ENCODE measurements around the gene CYB561. TPM values are rescaled to one million over a fixed set of nuclear protein-coding genes. Genes with fewer than 3 reads are reported as not detected.
A peak's percentile ranks its signal among the peaks of the same experiment; 100 is the strongest.

Gene CYB561
- total and polyA plus RNA-seq, 9 of the 15 experiments (the other 6 are each of a cell fraction or from before 2014, with no cell fraction given) = 4.0 to 30.8 (median 17.4) TPM

DNA sequence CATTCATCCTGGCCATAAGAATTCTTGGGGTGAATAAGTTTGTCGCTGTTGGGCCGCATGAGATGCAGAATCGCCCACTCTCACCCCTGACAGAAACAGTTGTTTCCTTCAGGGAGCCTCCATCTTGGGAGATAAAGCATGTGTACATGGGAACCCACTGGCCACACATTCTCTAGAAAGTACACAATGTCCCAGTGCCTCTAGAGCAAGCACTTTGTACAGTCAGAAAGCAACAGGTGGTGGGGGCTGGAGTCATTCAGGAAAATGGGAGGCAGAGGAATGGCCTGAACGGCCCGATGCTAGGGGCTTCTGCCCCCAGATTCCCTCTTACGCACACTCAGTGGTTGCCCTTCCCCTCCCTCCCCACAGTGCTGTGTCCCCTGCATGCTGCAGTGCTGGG, 46.8 kb upstream of the CYB561 start (continued):
- TF ChIP-seq, protein P1, sequence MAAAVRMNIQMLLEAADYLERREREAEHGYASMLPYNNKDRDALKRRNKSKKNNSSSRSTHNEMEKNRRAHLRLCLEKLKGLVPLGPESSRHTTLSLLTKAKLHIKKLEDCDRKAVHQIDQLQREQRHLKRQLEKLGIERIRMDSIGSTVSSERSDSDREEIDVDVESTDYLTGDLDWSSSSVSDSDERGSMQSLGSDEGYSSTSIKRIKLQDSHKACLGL (CRISPR knock-in tag; IDR thresholded peaks at IDR 0.05; ENCODE audit: borderline replicate concordance, poor library complexity, severe bottlenecking) = no peak
- TF ChIP-seq, protein P2, sequence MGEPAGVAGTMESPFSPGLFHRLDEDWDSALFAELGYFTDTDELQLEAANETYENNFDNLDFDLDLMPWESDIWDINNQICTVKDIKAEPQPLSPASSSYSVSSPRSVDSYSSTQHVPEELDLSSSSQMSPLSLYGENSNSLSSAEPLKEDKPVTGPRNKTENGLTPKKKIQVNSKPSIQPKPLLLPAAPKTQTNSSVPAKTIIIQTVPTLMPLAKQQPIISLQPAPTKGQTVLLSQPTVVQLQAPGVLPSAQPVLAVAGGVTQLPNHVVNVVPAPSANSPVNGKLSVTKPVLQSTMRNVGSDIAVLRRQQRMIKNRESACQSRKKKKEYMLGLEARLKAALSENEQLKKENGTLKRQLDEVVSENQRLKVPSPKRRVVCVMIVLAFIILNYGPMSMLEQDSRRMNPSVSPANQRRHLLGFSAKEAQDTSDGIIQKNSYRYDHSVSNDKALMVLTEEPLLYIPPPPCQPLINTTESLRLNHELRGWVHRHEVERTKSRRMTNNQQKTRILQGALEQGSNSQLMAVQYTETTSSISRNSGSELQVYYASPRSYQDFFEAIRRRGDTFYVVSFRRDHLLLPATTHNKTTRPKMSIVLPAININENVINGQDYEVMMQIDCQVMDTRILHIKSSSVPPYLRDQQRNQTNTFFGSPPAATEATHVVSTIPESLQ (CRISPR knock-in tag; IDR thresholded peaks at IDR 0.05) = no peak

DNA sequence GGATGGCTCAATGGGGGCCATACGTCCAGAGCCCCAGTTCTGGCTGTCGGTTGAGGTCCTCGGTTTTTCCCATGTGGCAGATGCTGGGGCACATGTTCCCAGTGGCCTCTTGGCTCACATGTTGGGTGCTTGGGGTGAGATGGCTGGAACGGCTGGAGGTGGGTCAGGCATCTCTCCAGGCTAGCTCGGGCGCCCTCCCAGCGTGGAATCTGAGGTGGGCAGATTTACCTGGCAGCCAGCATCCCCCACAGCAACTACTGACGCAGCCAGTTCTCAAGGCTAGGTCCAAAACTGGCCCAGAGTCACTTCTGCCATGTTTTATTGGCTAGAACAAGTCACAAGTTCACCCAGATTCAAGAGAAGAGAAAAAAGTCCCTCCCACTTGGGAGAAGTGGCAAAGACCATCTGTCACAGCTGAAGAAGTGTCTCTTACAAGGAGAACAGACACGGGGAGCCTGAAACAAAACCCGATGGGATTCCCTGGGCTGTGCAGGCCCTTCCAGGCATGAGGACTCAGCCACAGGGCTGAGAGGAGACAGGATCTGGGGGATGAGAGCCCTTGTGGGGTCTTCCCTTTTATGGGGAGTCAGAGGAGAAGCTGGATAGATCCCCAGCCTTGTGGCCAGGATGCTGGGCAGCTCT, 46.0 kb upstream of the CYB561 start:
- WGBS (ENCODE audit: insufficient coverage, low coverage, missing lambda C conversion rate) = 4% methylated on average over 10 of the region's 10 CpGs
- ChIA-PET CTCF (ENCODE audit: low intra/inter-chr PET ratio) (no interaction called here), POLR2A (interaction anchor here (0.9 kb wide), 1 partner anchor 31 kb away, joined by 3 read pairs; no protein-coding TSS in a partner anchor)
- H4K20me1 ChIP-seq (replicated peaks; ENCODE audit: control insufficient read depth, insufficient read depth, low read length) = peaks cover 3% of the 10 kb centered on the region; the same call in 1 of the 2 replicates
- intact Hi-C loops (cut with micrococcal nuclease) (no loop called here), in situ Hi-C loops (cut with MboI) (no loop called here)
- H3K4me1 ChIP-seq (replicated peaks in 1 of 2; ENCODE audit: control insufficient read depth in 2 of 2, insufficient read depth in 2 of 2, low read length in 2 of 2) = peaks cover 0 to 18% of the 10 kb centered on the region in 2 experiments; a peak in 1 of 5 replicates
- no peak for FAIRE-seq
- H3K79me2 ChIP-seq (ENCODE audit: control insufficient read depth, insufficient read depth, low read length) = no peaks in the 10 kb centered on the region
- H3K36me3 ChIP-seq (ENCODE audit: control insufficient read depth, insufficient read depth, low read length) = no peaks in the 10 kb centered on the region
- no peak overlapping the region for H2AFZ ChIP-seq (ENCODE audit: low read depth, low read length)
- no peak overlapping the region for H3K9ac ChIP-seq (ENCODE audit: insufficient read depth in 1 of 2, low read depth in 2 of 2, low read length in 2 of 2)
- H3K27ac ChIP-seq (ENCODE audit: extremely low read depth, low read depth, low read length) = no peak overlapping the region
- no peaks in the 10 kb centered on the region for H3K9me3 ChIP-seq (replicated peaks; ENCODE audit: control insufficient read depth, insufficient read depth, low read depth, low read length)
- 0 out of 2 replicates have a peak, but pooled peaks have one; percentile 21 for TF ChIP-seq RFX5 (IDR thresholded peaks at IDR 0.05; ENCODE audit: low read depth, low read length)
- no peak for TF ChIP-seq CCNT2 (IDR thresholded peaks at IDR 0.05; ENCODE audit: borderline replicate concordance, extremely low read depth, insufficient read length, low read depth, low read length)
- no peaks in the 10 kb centered on the region for H3K9me1 ChIP-seq (ENCODE audit: control insufficient read depth, insufficient read depth, low read length)
- H3K4me3 ChIP-seq = no peak overlapping the region
- no peak overlapping the region for H3K4me2 ChIP-seq (ENCODE audit: insufficient read depth, low read length)
- DNase-seq (ENCODE audit: extremely low read depth in 1 of 4, low spot score in 3 of 4) = no peak
- peaks cover 52 to 77% of the 10 kb centered on the region in 2 experiments; a peak in 4 of 5 replicates for H3K27me3 ChIP-seq (ENCODE audit: control insufficient read depth in 2 of 2, insufficient read depth in 2 of 2, low read length in 2 of 2)
- no peak for ATAC-seq
- no TSS peak for BruUV-seq (replicated peaks)
